GM18517 (cell line): ENCODE measurements around the gene UBAP1L.

Experiments
- ATAC-seq: cut with Tn5 transposase; IDR thresholded peaks from one replicate; pipeline ENCODE4 v1.9.1; 2021; ENCODE audit warnings: mild to moderate bottlenecking, moderate library complexity; ENCODE audit not compliant: unreplicated experiment

UBAP1L gene

DNA sequence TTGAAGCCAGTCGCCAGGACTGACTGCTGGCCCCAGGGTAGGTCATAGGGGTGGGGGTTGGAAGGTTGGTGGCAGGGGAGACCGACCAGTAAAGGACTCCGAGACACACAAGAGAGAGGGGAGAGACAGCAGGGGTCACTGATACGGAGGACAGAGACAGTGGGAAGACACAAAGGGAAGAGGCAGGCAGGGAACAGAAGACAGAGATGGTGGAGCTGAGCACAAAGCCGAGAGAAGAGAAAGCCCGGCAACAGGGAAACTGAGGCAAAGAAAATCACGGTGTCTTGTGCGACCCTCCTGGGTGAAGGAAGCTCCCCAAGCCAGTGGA lies 47.7 kb downstream of the UBAP1L start:
- no peak for ATAC-seq

DNA sequence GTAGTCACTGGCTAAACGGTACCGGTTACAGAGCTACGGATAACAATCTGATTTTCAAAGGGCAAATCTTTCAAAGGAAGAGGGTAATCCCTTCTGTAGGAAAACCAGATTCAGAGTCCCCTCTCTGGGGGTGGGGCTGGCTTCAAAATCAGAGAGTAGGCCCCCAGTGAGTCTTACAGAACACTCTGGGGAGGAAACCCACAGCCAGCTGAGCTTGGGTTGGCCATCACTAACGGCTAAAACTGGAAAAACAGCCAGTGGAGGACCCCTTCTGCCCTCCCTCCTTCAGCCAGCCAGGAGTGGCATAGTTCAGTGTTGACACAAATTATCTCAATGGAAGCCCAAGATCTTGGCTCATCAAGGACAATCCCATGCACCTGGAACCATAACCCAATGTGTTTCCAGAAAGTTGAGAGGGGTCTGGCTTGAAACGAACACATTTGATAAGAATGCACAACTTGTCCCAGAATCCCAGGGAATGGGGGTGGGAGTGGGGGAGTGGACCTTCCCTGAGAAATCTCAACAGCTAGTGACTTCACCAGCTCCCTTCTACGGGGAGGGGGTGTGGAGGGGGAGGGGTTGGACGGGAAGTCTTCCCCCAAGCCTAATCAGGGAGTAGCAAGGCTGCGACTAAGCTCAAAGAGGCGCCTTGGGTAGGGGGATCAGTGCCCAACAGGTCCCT lies 48.2 kb downstream of the UBAP1L start:
- no peak for ATAC-seq

DNA sequence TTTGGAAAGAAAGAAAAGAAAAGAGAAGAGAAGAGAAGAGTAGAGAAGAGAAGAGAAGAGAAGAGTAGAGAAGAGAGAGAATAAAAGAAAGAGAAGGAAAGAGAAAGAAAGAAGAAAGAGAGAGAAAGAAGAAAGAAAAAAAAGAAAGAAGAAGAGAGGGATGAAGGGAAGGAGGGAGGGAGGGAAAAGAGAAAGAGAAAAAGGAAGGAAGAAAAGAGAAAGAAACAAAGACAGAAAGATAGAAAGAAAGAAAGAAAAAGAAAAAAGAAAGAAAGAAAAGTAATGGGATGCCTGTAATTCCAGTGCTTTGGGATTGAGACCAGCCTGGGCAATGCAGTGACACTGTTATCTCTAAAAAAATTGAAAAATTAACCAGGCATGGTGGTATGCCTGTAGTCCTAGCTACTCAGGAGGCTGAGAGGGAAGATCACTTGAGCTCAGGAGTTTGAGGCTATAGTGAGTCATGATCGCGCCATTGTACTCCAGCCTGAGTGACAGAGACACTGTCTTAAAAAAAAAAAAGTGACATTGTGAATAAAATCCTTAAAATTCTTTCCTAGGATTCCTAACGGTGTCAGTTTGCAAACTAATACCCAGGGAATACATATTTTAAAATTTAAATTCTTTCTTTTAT lies 48.9 kb downstream of the UBAP1L start:
- no peak for ATAC-seq

DNA sequence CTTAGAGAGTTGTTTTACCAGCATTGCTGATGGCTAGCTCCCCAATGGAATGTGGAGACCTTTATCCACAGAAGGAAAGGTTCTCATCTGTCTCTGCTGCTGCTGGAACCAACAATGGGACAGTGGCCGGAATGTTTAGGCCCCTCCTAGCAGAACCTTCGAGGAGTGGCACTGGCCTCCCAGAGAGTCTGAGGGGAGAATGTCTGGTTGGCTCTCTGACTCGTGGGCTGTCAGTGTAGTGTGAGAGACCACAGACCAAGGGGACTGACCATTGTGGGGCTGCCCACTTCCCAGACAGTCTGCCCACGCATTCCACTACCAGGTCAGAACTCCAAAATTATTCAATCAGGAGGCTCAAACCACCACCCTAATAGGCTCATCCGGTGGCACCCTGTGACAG lies 52.3 kb downstream of the UBAP1L start:
- no peak for ATAC-seq

DNA sequence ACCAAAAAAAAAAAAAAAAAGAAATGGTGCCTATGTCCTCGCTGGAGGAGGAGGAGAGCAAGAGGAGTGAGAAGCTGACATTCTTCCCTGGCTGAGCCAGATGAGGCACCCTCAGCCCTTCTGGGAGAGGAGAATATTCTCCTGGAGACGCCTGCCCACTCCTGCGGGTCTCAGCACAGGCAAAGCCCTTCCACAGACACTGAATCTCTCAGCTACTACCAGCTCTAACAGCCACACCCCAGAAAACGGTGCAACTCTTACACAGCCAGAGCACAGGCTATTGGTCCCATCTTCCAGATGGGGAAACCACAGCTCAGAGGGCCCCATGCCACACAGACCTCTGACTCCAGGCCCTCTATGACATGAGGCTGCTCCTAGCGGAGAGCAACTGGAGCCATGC lies 52.9 kb downstream of the UBAP1L start:
- no peak for ATAC-seq

DNA sequence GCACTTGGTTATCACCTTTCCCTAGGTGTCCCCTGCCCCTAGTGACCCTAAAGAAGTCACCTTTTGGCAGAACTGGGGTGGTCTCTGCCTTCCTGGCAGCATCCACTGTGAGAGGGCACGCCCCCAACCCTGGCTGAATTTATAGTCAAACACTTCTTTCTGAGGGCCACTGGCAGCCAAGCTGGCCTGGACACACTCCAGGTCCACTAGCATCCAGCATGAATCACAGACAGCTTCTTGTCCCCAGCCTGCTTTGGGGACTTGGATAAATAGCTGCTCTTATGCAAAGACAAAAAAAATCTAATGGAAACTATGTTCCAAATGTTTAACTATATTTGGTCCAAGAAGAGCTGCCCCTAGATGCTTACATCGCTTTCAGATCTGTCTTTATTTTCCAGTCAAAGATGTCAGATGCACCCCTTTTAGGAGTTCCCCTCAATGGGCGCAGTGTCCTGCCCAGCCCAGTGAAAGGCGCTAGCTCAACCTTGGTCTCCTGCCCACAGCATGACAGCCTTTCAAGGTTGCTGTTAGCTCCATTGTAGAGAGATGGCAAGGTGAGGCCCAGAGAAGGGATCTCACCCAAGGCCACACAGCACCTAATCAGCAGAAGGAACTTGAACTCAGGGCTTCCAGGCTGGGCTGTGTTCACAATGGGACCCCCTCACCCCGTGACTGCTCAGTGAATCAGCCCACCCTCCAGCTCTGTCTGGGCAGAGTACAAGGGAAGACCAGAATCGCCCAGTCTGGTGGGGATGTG lies 54.2 kb downstream of the UBAP1L start:
- no peak for ATAC-seq

DNA sequence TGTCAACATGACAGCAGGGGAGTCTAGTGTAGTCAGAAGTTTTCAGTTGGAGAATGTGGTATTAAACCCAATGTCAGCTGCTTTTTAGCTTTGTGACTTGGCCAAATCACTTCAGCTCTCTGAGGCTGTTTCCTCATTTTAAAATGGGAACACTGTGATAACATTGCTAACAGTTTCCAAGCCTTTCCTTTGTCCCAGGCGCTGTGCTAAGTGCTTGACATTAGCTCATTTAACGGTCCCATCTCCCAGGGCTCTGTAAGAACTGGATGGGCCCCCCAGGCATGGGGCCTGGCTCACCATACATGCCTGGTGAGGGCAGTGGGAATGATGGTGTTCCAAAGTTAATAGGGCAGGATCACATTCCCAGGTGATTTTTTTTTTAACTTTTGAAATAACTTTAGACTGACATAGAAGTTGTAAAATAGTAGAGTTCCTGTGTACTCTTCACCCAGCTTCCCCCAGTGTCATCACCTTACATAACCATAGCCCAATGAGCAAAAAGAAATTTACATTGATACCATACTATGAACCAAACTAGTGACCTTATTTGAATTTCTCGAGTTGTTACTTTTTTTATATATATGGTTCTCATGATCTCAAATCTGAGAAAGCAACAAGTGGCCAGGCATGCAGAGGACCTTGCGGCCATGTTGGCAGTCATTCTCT lies 54.9 kb downstream of the UBAP1L start:
- no peak for ATAC-seq

DNA sequence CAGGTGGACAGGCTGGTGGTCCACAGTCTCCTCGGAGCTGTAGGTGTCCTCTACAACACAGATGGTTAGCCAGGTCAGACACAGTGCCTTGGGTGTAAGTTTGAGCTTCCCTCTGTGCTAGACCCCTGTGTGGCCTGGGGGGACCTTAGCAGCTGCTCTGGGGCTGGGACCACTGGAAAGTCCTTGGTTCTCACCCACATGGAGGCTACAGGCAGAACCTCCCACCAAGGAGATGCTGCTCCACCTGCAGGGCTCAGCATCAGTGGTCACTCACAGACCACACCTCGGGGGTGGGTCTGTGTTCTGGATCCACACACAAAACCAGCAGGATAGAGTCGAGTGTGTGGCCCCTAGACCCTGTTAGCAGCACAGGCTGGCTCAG lies 55.6 kb downstream of the UBAP1L start:
- no peak for ATAC-seq

DNA sequence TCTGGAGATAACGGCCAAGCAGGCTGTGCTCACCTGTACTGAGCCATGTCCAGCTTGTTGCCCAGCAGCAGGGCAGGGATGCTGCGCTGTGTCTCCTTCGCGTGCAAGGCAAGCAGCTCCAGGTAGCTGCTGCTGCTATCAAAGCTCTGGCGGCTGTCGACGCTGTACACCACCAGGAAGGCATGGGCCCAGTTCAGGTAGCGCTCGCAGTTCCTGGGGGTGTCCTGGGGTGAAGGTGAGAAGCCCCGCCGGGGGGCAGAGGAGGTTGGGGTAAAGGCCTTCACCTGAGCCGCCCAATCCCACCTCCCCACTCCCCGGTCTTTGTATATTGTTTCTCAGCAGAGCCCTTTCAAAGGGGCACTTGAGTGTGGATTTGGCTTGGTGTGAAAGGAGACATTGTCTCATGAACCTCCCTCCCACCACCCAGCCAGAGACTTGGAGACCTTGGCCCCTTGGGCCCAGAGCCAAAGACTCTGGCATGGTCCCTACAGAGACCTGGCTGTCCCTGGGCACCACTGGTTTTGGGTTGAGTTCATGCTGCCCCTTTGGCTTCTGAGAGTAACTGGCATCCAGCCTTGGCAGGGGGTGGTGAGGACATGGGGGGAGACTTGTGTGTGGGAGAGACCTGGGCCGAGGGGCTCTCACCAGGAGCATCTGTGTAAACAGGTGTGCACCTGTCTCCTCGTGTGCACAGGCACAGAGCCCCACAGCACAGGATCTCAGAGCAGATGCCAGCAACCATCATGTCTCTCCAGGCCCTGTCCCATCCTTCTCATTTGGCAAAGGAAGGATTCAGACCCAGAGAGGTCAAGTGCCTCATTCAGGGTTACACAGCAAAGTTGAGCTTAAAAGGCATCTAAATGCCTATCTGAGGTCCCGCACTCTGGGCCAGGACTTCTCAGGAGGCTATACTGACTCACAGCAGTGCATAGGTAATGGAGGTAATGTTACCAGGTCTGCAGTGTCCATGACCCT lies 56.3 kb downstream of the UBAP1L start:
- no peak for ATAC-seq

DNA sequence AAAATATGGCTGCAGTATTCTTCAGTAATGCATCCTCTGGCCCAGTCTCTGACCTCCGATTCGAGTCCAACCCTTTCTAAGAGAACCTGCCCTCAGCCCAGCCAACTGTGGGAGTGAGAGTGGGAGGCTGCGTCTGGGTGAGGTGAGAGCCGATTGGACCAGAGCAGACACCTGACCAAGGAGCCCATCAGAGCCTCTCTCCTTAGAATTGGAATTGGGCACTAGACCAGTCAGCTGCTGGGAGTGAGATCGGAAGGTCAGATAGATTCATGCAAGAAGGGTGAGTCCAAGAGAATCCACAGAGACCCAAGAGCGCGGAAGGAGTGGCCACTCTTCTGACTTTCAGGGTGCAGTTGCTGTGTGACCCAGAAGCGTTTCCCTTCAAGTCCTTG lies 57.5 kb downstream of the UBAP1L start:
- ATAC-seq, result no peak

DNA sequence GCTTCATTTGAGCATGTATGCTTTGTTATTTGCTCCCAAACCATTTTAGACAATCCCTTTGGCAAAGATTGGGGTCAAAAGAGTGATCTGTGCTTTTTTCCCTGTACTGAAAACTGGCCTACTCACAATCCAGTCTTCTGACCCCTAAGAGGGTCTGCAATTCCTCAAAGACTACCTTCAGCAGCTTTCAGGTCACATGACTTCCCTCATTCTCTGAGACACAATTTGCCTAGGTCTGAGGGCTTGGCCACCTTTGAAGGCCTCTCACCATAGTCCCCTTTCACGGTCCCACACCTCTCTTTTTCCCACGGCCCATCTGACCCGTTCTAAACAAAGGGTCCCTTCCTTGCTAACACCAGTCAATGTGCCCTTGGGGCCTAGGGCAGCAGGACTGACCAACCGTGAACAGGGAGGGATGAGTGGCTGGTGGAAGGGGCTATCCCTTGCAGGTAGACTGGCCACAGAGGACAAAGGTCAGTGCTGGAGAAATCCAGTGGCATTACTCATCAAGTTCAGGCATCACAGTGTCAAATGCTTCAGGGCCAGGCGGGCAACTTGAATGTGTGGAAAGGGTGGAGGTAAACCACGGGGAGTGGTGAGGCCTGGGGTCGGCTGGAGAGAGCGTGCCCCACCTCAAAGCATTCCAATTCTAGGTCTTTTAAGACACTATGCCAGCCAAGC lies 58.0 kb downstream of the UBAP1L start:
- no peak for ATAC-seq

DNA sequence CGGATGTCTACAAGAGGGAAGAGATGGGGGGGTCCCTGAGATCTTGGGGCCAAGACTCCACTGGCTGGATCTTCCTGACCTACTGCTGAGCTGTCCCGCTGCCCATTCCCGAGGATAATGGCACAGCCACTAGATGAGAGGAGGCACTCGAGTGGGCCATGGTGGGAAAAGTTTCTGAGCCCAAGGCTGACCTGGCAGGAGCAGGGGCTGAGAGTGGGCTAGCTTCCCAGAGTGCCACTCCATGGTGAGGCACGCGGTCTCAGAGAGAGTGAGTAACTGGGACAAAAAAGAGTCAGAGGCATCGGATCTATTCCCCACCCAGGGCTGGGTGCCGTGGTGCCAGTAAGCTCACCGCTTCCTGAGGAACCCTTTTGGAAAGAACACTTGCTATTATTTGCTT lies 58.9 kb downstream of the UBAP1L start:
- no peak for ATAC-seq

DNA sequence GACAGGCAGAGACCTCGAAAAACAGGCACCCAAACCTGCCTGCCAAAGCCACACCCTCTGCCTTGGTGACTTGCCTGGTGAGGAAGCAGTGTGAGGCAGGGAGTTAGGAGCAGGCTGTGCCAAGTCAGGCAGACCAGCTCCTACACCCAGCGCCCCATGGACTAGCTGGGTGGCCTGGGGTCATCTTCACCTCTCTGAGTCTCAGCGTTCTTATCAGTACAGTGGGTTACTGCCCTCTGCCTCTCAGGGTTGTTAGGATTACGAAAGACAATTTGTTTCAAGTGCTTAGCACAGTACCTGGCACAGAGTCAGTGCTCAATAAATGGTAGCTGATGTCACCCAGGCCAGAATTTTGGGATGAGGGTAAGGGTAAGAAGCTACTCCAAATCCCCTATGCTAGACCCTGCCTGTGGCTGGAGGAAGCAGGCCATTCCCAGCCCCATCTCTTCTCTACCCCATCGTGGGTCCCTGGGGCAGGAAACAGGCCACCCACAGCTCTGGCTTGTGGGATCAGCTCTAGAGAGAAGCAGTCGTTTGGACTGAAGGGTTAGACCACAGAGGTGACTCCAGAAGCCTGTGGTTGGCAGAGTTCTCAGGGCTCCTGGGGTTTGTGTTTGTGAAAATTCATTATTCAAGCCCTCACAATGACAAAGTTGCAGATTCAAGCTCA lies 59.7 kb downstream of the UBAP1L start:
- ATAC-seq, result no peak

DNA sequence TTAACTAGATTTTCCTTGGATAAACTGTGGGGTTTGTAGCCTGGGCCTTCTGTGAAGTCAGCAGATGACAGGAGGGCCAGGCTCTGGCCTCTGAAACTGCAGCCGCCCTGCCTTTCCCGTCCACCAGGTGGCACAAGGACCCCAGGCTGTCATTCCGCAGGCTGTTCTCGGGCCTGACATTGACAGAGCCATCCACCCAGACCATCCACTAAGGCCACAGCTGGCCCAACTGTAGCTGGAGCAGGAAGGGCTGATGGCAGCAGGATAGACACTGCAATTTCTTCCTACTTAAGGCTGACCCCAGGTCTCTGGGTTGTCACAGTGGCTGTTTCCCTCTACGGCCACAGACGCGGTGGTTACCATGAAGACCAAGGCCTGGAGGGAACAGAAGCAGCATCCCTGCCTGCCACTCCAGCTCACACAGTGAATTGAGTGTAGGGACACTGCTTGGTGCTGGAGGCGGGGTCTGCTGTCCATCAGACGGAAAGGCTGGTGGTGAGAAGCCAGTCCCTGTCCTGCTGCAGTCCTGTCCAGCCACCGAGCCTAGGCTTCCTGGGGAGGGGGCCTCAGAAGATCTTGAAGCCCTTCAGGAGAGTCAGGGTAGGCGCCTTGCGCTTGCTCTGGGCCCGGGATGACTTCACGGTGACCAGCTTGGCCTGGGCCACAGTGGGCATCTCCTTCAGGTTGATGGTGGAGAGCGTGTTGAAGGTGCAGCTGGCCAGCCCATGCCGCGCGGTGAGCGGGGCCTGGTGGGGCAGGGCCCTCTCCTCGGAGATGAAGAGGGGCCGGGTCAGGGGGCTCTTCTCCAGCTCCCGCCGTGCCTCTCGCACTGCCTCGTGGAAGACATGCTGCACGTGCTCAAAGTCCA lies 60.4 kb downstream of the UBAP1L start:
- ATAC-seq, result no peak

DNA sequence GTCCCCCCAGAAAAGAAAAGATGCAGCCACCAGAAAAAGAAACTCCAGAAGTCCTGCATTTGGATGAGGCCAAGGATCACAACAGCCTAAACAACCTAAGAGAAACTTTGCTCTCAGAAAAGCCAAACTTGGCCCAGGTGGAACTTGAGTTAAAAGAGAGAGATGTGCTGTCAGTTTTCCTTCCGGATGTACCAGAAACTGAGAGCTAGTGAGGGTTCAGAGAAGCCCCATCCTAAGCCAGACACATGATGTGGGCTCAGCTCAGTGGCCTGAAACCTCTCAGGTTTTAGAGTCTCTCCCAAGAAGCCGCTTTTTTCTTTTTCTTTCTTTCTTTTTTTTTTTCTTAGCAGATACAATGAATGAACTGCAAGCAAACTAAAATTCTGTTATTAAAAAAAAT lies 62.0 kb downstream of the UBAP1L start:
- ATAC-seq, result no peak

DNA sequence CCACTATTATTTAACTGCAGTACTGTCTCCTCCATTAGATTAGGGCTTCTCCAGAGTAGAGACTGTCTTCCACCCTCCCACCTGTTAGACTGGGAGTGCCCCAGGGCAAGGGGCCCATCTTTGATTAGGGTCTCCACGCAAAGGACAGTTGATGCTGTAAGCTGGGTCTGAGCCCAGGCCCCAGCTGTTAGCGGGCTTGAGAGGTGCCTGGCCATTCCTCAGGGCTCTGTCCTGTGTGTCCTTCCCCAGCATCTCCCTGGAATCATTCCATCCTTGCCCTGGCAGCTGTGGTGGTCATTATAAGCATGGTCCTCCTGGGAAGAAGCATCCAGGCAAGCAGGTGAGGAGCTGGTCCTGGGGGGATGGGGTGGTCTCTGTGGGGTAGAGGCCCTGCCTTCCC lies 63.7 kb downstream of the UBAP1L start:
- ATAC-seq, result no peak

DNA sequence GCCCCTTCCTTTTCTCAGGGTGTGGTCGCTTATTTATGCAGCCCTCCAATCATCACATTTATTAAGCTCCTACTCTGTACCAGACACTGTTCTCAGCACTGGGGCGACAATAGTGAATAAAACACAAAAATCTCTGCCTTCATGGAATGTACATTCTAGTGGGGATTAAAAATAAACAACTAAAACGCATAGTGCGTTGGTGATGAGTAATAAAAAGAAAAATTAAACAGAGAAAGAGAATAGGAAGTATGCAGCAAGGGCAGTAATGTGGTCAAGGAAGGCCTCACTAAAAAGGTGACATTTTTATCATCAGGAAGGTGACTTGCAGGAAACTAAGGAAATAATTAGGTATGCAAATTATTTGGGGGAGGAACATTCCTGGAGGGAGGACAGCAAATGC lies 64.7 kb downstream of the UBAP1L start:
- ATAC-seq, result no peak

DNA sequence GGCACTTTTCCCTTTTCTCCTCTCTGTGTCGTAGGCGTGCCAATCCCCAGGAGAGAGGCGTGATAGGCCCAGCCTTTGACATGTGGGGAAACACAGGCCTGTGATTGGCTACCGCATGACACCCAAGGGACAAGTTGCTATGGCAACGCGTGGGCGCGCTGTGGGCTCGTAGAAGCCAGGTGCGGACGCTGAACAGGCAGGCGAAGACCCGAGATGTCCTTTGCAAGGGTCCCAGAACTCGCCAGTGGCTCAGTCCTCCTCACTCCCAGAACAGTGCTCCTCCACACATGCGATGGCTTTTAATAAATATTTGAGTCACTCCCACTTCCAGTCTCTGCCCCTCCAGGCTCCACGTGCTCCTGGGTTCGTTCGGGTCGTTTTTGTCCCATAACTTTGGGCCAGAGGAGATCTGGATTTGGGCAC lies 65.6 kb downstream of the UBAP1L start:
- peak; percentile 80 for ATAC-seq

DNA sequence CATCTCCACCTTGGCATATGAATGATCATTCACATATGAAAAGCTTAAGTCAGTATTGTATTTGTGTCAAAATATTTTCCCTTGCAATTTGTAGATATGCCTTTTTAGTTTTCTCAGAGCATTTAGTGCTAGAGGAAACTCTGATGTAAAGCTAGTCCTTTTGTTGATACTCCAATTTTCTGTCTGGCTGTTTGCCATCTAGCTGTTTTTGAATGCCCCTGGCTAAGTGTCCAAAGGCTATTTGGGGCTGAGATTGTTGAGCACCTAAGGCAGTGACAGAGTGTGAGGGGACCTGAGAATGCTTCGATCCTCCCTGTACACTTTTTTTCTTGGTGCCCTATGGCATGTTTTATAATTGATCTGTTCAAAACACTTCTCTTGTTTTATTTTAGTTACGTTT lies 66.8 kb downstream of the UBAP1L start:
- ATAC-seq, result no peak
